GM18508 (cell line): ENCODE data around the gene KLHL2.
"Not testable (repeated sequence)": the region's sequence is repeated elsewhere in the genome, so short reads cannot be mapped to it uniquely, and the experiment has no call there.

Experiments
- ATAC-seq: cut with Tn5 transposase; IDR thresholded peaks from one replicate; pipeline ENCODE4 v1.9.1; 2021; ENCODE audit warnings: moderate number of reproducible peaks; ENCODE audit not compliant: insufficient read depth, unreplicated experiment

Gene KLHL2

DNA sequence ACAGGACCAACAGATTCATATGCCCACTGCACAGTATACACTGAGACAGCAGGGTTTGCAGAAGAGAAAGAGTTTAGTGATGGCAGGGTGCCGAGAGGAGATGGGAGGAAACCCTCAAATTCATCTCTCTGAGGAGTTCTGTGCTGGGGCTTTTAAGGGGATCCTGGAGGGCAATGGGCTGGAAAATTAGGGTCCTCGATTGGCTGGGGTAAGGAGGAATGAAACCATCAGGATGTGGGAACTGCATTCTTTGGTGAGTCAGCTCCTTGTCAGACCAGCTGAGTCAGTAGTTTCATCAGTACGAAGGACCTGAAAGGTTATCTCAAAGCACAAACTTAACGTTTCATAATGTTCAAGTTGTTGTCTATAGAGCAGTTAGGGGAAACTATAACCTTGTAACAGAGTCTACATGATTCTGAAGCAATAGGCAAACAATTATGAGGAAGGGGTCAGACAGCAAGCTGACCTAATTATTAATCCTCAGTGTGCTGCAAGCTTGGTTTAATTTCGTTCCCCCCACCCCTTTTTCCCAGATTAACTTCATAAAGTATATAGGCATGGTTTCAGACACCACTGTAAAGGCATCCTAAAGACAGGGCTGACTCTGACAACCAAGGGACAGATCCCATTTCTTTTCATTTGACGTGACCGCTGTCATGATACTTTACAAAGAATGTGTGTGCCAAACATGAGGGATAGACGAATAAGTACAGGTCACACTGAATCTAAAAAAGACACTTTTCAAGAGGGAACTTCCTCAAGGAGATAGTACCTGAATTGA, 118.6 kb downstream of the KLHL2 start:
- ATAC-seq, result no peak

DNA sequence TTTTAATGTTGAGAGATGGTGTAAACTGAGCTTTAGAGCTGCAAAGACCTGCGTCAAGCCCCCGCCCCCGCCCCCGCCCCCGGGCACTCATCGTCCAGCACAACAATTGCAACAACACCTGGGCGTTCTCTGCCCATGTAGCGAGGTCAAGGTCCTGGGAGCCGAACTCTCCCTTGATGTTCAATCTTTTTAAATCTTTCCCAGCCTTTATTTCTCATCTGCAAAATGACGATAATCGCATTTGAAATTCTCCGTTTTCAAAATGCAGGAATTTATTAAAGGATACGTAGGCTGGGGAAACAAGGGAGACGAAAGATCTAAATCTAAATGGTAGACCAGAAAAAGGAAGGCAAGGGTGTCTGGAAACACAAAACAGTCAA, 119.5 kb downstream of the KLHL2 start:
- no peak for ATAC-seq

GRCh38 chr4:165327211-165328100, 120.1 kb downstream of the KLHL2 start, which contains the start of gene MSMO1:
Gene MSMO1, plus strand, starts transcription at chr4:165327669. Its CDS starts 5,702 bp downstream, at chr4:165333371.
- ATAC-seq, result peak; percentile 98

GRCh38 chr4:165328101-165328425, 120.7 kb downstream of the KLHL2 start:
- ATAC-seq, result no peak

DNA sequence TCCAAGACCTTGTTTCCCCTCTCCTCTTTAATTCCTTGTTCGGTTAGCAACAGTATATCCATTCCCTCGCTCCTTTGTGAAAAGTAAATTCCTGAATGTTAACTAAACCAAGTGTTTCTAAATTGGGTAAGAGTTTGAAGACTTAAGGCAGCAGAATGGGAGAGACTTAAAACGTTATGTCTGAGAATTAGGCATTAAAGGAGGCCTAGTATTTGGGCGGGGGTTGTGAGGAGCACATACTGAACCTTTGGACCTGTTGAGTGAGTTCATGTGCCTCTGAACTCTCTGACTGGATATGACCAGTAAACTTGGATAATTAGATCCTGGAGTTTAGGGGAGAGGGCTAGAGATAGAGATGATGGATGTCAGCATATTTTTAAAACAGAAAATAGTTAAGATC, 121.3 kb downstream of the KLHL2 start:
- no peak for ATAC-seq

GRCh38 chr4:165330071-165330470, 122.7 kb downstream of the KLHL2 start:
- ATAC-seq, result no peak

- no peak for ATAC-seq
Measured at GRCh38 chr4:165330666-165331065, 123.3 kb downstream of the KLHL2 start.

GRCh38 chr4:165331359-165331758, 124.0 kb downstream of the KLHL2 start:
- no peak for ATAC-seq

DNA sequence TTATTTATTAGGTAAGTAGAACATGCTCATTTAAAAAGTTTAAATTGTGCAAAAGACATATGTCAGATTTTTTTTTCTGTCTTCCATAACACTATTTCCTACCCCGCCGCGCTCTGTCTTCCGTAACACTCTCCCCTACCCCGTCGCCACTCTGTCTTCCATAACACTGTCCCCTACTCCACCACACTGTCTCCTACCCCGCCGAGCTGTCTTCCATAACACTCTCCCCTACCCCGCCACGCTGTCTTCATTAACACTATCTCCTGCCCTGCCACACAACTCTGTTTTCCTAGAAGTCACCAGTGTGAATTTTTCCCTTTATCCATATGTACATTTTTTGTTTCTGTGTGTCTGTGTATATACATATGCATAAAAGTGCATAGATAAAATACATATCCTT, 124.5 kb downstream of the KLHL2 start:
- ATAC-seq, result no peak

- no peak for ATAC-seq
Measured at GRCh38 chr4:165332502-165332901, 125.1 kb downstream of the KLHL2 start.

DNA sequence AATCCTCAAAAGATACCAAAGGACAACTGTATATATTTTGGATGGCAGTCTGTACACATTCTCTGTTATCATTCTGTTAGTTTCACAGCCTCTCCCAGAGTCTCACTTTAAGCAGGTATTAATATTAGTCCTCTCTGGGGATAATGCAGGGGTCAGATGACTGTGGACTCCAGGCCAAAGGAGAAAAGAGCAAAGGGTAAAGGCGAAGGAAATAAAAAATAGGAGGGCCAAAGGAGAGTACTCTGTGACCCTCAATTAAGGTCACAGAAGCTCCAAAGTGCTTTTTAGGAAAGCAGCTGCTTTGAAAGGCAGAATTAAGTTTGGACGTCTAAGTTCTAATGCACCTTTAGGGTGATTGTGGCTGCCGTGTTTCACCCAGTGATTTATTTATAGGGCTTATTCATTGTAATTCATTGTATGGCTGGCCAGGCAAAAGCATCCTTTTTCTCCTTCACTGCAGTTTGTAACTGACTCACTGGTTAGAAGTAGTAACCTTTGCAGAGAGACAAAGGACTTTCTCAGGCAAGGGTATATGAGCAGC, 127.9 kb downstream of the KLHL2 start:
- ATAC-seq, result no peak

- no peak for ATAC-seq
Measured at GRCh38 chr4:165336743-165337142, 129.4 kb downstream of the KLHL2 start.

DNA sequence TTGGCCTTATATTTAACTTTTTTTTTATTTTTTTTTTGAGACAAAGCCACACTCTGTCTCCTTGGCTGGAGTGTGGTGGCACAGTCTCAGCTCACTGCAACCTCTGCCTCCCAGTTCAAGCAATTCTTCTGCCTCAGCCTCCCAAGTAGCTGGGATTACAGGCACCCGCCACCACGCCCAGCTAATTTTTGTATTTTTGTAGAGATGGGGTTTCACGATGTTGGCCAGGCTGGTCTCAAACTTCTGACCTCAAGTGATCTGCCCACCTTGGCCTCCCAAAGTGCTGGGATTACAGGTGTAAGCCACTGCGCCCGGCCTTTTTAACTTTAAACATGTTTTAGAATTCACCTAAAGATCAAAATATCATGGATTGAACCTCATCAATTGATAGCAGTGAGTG, 135.0 kb downstream of the KLHL2 start:
- ATAC-seq, result not testable (repeated sequence)

GRCh38 chr4:165343353-165344191, 136.2 kb downstream of the KLHL2 start:
- no peak for ATAC-seq

DNA sequence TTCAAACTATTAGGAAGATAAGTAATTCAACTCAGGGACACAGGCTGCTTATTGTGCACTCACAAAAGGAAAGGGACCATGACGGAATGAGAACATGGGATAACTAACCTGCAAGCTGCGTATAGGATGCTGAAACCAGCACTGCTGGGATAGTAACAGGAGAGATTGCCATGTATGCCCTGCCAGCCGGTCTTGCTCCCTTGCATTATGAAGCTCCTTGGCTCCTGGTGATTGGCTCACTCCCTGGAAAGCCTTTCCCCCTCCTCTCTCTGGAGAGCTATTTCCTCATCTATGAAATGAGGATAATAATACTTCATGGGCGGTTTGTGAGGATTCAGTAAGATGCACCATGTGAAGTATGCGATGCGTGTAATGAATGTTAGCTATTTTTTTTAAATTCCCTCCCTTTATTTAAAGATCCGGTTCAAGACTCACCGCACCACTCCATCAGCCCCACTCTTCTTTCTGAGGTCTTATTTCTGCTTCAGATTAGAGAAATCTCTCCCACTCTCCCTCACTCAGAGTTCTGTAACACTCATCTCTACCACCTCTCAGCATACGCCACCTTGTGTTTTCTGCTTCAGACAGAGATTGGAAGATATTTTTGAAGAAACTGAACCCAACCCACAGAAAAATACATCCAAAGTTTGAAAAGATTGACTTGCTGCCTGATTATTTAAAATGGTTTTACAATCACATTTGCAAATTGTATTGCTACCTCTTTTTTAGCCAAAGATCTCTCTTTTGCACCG, 138.5 kb downstream of the KLHL2 start:
- no peak for ATAC-seq

GRCh38 chr4:165347647-165348569, 140.5 kb downstream of the KLHL2 start:
- ATAC-seq, result no peak

GRCh38 chr4:165351359-165352130, 144.2 kb downstream of the KLHL2 start:
- no peak for ATAC-seq

- no peak for ATAC-seq
Measured at GRCh38 chr4:165355900-165356300, 148.5 kb downstream of the KLHL2 start.
